LHCN-M2 (cell line): ENCODE measurements around the gene KCNIP3. TPM values are rescaled to one million over a fixed set of nuclear protein-coding genes. Genes with fewer than 3 reads are reported as not detected.
A peak's percentile ranks its signal among the peaks of the same experiment; 100 is the strongest.
"Not testable (repeated sequence)": the region's sequence is repeated elsewhere in the genome, so short reads cannot be mapped to it uniquely, and the experiment has no call there.

Experiments
- DNase-seq: peaks from one replicate; pipeline ENCODE4 v3.0.0-alpha.2; 2012; ENCODE audit warnings: low read depth
- total RNA-seq: library from RNA; depleted of rRNA; stranded (reverse); fragments of >200 nt; gene quantifications from 2 replicates; pipeline ENCODE4 v1.2.3, GENCODE V29; 2014

KCNIP3 gene
- total RNA-seq, 1 experiment from 2014 or later, result 0.29 TPM

DNA sequence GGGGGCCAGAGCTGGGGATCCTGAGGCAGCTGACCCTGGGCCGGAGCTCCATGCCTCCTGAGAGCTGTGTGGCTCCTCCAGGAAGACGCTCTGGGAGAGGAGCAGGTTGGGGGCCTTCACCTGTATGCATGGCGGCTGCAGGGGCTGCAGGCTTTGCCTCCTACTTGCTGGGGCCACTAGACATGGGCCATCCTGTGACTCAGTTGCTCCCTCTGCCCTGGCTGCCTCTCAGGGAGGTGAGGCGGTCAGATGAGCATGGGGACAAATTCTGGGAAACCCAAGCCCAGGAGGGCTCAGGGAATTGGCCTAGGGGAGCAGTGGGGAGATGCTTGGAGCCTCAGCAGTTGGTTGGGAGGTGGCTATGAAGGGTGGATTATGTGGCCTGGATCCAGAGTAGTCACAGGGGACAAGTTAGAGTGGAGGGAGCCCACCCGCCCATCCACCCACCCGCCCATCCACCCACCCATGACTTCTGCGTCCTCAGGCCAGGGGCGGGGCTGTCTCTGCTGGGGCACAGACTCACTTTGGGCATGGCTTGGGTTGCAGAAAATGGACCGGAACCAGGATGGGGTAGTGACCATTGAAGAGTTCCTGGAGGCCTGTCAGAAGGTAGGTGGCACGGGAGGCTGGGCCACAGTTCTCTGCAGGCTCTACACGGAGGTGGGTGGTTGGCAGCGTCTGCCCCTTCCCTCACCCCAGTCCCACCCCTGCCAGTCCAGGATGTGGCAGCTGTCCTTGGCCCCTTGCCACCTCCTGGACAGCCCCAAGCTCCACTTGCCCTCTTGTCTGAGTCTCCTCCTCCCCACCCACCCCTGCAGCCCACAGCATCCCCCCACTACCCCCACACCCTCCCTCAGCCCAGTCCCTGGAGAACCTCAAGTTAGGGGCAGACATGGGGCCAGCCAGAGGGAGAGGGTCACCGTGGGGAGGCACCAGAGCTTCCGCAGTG, 85.8 kb downstream of the KCNIP3 start:
- DNase-seq, result no peak

DNA sequence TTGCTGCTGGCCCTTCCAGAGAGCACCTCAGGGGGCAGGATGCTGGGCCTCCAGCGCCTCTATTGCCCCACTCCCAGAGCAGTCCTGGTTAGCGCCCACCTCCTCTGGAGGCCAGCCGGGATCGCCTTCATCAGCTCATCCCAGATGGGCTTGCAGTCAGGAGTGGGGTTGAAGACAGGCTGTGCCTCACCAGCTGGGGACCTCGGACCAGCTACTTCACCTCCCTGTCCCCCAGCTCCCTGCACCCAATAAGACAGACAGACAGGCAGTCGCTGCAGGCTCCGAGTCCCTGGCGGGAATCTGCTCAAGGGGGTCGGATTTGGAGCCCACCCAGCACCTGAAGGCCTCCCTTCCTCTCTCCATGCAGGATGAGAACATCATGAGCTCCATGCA, 86.5 kb downstream of the KCNIP3 start:
- no peak for DNase-seq

DNA sequence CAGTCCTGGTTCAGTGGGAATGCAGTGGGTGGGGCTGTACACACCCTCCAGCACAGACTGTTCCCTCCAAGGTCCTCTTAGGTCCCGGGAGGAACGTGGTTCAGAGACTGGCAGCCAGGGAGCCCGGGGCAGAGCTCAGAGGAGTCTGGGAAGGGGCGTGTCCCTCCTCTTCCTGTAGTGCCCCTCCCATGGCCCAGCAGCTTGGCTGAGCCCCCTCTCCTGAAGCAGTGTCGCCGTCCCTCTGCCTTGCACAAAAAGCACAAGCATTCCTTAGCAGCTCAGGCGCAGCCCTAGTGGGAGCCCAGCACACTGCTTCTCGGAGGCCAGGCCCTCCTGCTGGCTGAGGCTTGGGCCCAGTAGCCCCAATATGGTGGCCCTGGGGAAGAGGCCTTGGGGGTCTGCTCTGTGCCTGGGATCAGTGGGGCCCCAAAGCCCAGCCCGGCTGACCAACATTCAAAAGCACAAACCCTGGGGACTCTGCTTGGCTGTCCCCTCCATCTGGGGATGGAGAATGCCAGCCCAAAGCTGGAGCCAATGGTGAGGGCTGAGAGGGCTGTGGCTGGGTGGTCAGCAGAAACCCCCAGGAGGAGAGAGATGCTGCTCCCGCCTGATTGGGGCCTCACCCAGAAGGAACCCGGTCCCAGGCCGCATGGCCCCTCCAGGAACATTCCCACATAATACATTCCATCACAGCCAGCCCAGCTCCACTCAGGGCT, 87.9 kb downstream of the KCNIP3 start:
- peak; percentile 8 for DNase-seq

DNA sequence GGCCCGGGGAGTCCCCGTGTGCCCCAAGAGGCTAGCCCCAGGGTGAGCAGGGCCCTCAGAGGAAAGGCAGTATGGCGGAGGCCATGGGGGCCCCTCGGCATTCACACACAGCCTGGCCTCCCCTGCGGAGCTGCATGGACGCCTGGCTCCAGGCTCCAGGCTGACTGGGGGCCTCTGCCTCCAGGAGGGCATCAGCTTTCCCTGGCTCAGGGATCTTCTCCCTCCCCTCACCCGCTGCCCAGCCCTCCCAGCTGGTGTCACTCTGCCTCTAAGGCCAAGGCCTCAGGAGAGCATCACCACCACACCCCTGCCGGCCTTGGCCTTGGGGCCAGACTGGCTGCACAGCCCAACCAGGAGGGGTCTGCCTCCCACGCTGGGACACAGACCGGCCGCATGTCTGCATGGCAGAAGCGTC, 88.4 kb downstream of the KCNIP3 start:
- DNase-seq, result no peak

DNA sequence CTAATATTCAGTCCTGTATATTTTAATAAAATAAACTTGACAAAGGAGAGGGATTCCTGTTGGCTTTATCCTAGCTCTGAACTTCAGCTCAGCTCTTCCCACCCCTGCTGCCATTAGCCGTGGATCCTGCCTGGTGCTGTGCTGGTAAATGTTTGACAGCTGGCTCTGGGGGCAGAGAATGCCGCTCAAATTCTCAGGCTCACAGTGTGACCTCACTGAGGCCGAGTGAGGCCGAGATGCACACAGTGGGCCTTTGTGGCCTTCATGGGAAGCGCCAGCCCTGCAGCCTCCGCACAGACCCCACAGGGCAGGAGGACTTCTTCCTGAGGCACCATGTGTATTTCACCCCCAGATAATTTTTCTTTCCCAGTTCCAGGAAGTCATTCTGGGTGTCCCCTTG, 88.9 kb downstream of the KCNIP3 start:
- DNase-seq, result no peak

DNA sequence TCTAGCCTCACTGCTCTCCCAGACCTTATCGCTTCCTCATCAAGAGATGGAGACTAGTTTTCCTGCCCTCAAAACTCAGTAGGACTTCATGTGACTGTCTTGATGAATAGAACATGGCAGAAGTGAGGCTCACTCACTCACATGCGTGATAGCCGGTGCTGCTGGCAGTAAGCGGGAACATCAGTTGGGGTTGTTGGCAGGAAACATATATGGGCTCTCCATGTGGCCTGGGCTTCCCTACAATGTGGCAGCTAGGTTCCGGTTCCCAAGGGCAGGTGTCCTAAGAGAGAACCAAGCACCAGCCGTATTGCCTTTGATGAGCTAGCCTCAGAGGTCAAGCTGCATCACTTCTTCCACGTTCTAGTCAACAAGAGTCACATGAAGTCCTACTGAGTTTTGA, 90.2 kb downstream of the KCNIP3 start:
- no peak for DNase-seq

DNA sequence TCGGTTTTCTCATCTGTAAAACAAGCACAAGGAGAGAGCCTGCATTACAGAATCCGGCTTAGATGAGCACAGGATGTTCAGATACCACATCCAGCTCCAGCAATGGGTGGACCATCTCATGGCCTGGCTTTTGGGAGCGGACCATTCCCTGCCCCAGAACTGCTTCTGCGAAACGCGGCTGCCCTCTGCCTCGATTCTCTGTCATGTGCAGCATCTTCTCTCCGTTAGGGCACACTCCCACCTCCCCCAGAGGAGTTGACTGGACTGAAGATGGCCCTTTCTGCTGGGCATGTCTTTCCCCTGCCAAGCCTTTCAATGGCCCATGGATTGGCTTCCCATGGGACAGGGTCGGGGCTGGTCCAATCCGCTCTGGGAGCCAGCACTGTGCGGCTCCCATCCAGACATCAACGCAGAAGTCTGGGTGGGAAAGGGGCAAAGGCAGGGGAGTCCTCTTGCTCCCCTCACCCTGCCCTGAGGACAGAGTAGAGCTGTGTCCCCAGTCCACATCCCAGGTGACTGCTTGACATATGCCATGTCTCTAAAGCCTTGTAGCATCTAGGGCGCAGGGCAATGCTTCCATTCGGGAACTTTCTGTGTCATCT, 91.0 kb downstream of the KCNIP3 start:
- DNase-seq, result no peak

DNA sequence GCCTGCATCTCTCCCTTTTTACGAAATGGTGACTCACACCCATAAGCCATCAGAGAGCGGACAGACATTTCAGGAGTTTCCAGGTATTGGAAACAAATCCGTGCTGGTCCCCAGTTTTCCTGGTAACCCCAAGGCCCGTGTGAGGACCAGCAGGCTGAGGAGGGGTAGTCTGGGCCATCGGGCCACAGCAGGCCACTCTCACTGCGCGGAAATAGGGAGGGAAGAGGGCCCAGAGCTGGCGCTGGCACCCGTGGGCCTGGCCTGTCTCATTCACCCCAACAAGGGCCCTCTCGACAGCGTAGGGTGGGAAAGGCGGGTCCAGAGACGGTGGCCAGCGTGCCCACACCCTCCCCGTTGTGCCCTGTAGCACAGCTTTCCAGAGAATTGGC, 91.7 kb downstream of the KCNIP3 start:
- no peak for DNase-seq

DNA sequence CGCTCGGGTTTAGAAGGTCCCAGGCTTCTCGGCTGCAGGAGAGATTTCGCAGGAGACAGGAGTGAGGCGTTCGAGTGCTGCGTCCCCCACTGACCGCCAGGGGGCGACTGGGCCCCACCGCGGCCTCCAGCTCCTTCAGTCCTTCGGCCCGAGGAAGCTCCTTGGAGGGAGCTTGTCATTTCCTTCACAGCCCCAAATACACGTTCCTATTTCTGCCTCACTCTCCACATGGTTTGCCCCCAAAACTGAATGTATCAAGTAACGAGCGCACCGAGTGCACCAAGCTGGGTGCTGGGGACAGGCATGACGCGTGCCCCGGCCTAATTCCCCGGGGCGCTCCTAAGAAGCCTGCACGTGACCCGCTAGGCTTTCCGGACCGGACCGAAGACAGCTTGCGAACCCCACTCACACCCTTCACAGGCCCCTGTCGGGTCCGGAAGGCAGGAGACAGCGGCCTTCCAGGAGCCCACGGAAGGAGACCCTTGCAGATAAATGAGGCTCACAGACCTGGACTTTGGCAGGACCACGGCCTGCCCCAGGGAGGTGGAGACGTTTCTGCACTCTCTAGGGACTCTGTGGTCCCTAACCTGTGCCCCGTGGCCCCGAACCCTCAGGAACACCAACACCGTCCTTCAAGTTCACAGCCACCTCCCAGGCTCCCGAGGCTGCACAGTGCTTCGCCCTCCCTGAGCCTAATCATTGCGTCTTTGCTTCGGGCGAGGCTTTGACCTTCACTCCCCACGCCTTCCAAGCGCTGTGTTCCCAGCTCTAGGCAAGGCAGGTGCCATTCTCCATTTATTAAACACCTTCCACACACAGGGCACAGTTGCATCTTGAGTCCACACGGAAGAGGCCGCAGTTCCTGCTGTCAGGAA, 92.3 kb downstream of the KCNIP3 start:
- peak; percentile 48 for DNase-seq

DNA sequence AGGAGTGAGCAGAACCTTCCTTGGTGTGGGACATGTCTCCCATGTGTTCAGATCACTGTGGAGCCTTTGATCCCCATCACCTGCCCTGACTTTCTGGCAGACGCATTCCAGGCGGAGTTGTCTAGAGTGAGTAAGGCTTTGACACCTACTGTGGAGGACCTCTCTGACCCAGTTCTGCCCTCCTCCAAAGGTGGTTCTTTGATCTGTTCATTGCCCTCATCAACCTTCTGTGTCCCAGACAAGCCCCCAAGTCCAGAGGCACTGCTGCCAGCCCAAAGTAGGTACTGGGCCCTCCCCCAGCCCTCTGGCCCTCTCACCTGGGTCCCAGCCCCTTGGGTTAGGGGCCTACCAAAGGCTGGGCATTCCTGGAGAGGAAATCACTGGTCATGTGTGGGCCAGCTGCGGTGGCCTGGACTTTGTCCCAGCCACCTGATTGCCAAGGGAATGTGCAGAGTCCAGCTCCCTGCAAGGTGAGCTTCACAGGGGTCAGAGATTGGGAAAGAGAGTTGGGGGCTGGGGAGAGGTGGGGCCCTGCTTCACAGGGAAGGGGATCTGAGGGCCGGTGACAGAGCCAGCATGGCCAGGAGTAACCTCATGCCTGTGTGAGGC, 93.2 kb downstream of the KCNIP3 start:
- DNase-seq, result no peak

DNA sequence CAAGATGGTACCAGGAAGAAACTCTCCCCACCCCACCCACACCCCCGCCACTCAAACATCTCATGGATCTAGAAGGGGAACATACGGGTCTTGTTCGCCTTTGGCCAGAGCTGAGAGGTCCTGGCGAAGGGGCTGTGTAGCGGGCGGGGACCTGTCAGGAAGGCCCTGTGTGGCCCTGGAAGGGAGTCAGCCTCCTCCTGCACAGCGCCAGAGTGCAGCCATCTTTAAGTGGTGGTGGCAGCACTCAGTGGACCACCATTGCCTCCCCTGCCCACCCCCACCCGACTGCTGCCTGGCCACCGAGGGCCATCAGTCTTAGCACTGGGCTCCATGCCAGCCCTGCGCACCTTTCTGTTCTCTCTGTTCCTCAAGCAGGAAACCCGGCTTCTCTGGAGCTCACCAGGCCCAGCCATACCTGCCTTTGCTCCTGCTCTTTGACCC, 93.8 kb downstream of the KCNIP3 start:
- DNase-seq, result no peak

DNA sequence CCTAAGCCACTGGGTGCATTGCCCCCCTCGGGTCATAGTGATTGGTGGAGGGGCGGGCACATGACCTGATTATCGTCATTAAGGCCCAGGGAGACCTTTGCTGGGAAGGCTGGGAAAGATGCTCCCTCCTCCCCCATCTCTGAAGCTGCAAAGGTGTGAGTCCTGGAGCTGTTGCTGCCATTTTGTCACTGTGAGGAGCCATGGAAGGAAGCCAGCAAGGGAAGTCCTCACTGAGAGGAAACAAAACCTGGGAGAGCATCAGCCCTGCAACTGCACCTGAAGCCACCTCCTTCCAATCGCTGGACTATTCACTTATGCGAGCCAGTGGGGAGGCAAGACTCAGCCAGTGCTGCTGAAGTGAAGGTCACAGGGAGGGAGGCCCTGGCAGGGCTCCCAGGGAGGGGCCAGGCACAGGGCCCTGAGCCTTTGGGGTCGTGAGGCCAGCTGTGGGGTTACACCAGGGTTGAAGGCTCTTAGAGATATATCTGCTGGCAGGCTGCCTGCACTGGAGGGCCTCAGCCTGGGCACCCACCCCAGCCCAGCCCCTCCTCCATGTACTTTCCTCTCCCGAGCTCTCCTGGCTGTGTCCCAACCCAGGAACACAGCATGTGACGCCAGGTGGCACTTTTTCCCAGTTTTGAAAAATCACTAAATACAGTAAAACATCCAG, 94.6 kb downstream of the KCNIP3 start:
- no peak for DNase-seq

DNA sequence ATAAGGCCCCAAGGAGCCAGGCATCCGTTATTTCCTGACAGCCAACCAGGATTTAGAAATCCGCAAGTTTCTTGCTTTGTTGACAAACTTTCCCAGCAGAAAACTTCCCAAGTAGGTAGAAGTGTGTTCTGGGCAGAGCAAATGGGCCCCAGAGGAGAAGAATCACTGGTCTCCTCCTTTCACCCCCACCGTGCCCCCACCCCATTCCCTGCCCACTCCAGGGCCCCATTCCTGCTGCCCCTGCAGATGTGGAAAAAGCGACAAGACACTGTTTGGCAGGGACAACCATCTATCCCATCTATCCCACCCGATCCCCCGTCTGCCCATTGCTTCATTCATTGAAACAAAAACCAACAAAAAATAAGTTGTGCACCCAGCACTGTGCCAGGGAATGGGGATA, 95.2 kb downstream of the KCNIP3 start:
- no peak for DNase-seq

DNA sequence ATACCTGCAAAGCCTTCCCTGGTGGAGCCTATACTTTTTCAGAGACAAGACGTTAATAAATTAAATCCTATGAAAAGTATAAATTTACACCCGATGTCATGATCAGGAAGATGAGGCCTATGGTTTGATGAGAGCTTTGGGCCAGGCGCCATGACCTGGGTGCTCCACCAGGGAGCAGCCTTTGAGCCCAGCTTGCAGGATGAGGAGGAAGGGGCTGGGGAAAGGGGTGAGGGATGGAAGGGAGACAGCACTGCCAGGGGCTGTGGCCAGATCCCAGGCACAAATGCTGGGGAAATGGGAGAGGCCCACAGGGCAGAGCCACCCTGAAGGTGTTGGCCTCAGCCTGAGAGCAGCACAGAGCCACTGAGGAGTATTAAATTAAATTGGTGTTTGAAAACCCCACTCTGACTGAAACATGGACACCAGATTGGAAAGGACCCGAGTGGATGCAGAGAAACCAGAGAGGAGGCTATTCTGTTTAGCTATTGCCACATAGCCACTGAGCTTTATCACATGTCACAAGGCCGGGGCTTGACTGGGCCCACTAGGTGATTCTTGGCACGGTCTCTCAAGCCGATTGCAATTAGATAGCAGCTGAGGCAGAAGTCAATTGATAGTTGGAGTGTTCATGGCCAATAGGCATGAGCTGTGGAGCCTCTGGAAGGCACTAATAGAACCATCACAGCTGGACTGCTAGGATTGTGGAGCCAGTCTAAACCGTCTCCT, 95.7 kb downstream of the KCNIP3 start:
- DNase-seq, result no peak

DNA sequence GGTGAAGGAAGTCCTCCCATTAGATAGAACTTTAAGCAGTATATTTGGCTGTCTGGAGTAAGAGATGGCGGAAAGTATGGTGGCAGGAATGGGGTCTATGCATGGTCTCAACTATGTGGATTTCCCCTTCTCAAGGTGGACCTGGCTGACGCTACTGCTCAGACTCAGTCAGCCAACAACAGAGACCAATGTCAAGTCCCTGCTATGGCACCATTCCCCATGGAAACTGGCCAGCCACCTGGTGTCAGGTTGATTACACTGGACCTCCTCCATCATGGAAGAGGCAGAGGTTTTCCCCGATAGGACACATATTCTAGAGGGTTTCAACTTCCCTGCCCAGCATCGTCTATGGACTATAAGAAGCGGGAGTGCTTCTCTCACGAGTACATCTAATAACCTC, 96.8 kb downstream of the KCNIP3 start:
- no peak for DNase-seq

DNA sequence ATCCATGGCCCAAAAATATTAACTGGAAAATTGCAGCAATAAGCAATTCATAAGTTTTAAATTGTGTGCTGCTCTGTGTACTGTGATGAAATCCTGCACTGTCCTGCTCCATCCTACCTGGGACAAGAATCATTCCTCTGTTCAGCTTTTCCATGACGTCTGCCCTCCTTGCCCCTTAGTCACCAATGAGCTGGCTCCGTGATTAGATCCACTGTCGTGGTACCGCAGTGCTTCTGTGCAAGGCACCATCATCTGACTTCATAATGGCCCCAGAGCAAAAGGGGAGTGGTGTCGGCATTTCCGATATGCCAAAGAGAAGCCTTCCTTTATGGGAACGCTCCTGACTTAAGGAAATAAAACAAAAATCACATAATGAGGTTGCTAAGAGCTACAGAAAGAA, 101.9 kb downstream of the KCNIP3 start:
- DNase-seq, result no peak

DNA sequence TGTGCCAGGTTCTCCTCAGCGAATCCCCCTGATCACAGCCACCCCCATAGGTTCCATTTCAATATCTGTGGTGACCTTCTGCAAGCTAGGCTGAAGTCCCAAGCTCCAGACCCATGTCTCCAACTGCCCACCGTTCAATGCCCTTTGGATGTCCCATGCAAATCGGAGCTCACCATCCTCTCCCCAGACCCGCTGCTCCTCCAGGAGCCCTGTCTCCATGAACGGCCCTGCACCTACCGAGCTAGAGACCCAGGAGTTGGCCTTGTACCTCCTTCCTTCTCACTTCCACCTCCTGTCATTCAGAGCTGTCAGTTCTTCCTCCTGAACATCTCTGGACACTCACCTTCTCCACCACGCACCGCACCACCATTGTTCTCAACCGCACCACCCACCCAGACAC, 104.3 kb downstream of the KCNIP3 start:
- no peak for DNase-seq

DNA sequence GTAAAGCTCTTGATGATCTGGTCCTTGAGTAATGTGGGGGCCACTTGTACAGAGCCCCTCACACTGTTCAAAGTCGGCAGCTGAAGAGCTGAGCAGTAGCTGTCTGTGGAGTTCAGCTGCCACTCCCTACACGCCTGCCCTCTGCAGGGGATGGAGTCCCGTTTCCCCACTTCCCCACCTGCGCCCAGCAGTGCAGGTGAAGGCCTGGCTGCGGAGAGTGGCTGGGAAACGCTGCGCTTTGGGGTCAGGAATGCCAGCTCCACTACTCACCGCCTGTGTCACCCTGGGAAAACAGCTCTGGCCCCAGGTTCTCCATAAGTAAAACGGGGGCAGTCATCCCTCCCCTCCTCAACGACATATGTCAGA, 104.8 kb downstream of the KCNIP3 start:
- not testable (repeated sequence) for DNase-seq

DNA sequence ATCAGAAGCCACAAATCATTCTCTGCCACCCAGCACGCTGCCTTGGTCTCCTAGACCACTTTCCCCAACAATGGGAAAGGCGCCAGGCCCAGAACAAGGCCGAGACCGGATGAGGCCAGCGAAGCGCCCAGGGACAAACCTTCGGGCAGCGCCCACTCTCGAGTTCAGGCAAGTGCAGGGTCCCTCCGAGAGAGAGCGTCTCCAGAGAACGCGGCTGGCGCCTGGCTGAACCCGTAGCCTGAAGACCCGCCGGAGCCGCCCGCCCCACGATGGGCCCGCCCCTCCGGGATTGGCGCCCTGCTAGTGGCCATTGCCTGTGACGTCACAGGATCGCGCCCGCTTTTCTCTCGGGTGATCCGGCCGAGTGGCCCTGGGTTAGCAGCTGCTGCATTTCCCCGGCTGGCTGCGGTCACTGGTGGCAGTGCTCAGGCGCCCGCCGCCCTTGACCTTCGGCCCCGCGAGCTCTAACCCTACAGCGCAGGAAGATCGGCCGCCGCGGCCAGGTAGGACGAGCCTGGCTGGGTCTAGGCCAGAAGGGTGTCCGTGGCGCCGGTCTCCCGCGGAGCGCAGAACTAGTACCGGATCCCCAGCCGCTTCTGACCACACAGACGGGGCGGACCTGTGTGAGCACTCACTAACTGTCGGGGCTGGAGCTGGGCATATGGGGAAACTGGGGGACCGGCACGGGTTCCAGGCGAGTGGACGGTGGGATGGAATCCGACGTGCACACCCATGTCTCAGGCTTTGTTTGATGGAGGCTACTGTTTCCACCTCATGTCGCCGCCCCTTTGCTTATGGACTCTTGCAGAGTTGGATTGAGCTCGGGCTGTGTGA, 105.4 kb downstream of the KCNIP3 start, which contains the start of gene FAHD2A:
Gene FAHD2A, plus strand, starts transcription at position 339 of the 834 bp plus-strand sequence. CDS start 2,851 bp downstream, outside the sequence.
- DNase-seq, result peak; percentile 91
